Lower leg skin (tissue), 4 donors: ENCODE data around the gene KCTD4. TPM values are rescaled to one million over a fixed set of nuclear protein-coding genes. Genes with fewer than 3 reads are reported as not detected.

ENCODE experiments used
- DNase-seq, 2 donors: peaks; one replicate each; pipeline ENCODE4 v3.0.0-alpha.2; 2019; ENCODE audit warnings: low spot score in 2 of 2
- H3K4me3 ChIP-seq: fragments of 200-600 bp; sonication (generic); 2 replicates; pipeline ENCODE4 v1.5.1; 2017; ENCODE audit warnings: mild to moderate bottlenecking, low read depth; ENCODE audit not compliant: poor library complexity, severe bottlenecking
- CTCF ChIP-seq, 3 donors: fragments of 450-650 bp; IDR thresholded peaks; one replicate each; pipeline ENCODE4 v1.5.1; 2016; ENCODE audit warnings: antibody characterized with exemption in 3 of 3, mild to moderate bottlenecking in 3 of 3, moderate library complexity in 2 of 3
- POLR2A ChIP-seq, 2 donors: fragments of 450-650 bp; IDR thresholded peaks; one replicate each; pipeline ENCODE4 v1.6.1; 2016 to 2017; ENCODE audit warnings: antibody characterized with exemption in 2 of 2, mild to moderate bottlenecking in 1 of 2, moderate library complexity in 1 of 2
- WGBS, 2 donors: methylation state at CpG; one replicate each; pipeline ENCODE4 v1.1.5; 2018; 5-methylcytosine and 5-hydroxymethylcytosine counted together
- intact Hi-C: fragments of 100-400 bp; cut with DNase I; formaldehyde crosslinking; loops from one replicate; pipeline ENCODE4 v1.15.0; 2023; ENCODE audit warnings: low total_unique reads
- total RNA-seq, 4 donors: library from RNA; depleted of rRNA; stranded (reverse); fragments of >200 nt; gene quantifications; one replicate each; pipeline ENCODE4 v1.1.0, GENCODE V29; 2016

Gene KCTD4
- total RNA-seq, 4 donors from 2014 or later, result 2.1 to 7.9 (median 4.8) TPM

GRCh38 chr13:45228002-45228401, 27.2 kb upstream of the KCTD4 start:
- WGBS, 2 donors, result 90 to 95% methylated on average over 5 of the region's 5 CpGs
- no peak overlapping the region for H3K4me3 ChIP-seq
- intact Hi-C loops, result no loop called here
- TF ChIP-seq POLR2A (IDR thresholded peaks at IDR 0.05) (no peak), CTCF (IDR thresholded peaks at IDR 0.05) (no peak)
- no peak for DNase-seq

DNA sequence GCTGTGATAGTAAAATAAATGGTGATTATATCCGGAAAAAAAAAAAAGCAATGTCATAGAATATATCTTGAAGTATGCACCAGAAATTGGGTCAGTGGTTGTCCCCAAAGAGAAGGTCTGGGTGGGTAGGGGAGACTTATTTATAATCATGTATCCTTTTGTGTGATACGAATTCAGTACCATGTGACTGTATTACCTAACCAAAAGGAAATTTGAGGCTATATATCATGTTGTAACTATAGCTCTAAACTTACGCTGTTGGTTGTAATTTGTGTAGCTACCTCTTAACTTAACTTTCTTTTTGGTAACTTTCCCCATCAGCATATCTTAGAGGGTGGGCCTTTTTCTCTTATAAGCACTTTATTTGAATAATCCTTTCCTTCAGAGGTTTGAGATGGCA, 25.2 kb upstream of the KCTD4 start:
- no peak for TF ChIP-seq CTCF (IDR thresholded peaks at IDR 0.05)
- no peak for TF ChIP-seq POLR2A (IDR thresholded peaks at IDR 0.05)
- 82 to 88% methylated on average over 3 of the region's 3 CpGs for WGBS, 2 donors
- intact Hi-C loops, result no loop called here

DNA sequence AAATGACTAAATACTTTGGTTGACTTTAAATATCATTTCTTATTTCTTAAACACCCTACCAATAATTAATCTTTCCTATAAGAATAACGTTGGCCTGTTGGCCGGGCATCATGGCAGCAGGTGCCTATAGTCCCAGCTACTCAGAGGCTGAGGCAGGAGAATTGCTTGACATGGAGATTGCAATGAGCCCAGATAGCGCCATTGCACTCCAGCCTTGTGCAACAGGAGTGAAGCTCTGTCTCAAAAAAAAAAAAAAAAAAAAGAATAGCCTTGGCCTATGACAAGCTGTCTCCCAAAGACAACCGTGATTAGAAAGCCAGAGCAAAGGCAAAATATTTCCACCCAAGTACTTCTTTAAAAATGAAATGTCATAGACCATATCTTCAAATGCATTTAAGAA, 24.5 kb upstream of the KCTD4 start:
- 95 to 96% methylated on average over 4 of the region's 4 CpGs for WGBS, 2 donors
- no peak for DNase-seq

More for the DNA sequence above, 25.2 kb upstream of the KCTD4 start:
- no peak for DNase-seq
- no peak overlapping the region for H3K4me3 ChIP-seq

DNA sequence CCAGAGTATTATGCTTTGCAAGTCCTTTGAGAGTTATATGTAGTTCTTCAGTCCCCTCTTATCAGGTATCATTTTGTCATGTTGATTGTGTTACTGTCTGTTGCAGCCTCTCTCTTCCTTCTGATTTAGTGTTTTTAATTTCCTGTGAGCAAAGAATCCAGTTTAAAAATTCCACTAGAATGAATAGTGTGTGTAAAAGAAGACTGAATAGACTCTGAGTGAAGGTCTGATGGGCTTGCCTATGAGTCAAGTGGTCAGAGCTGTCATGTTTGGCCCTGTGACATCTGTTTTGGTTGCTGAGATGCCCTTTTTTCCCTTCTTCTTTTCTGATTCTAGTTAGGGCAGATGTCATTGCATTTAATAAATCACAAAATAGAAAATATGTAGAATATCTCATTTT, 23.3 kb upstream of the KCTD4 start:
- TF ChIP-seq CTCF (IDR thresholded peaks at IDR 0.05) (no peak), POLR2A (IDR thresholded peaks at IDR 0.05) (no peak)
- intact Hi-C loops, result no loop called here

More for the DNA sequence above, 24.5 kb upstream of the KCTD4 start:
- intact Hi-C loops, result no loop called here
- TF ChIP-seq CTCF (IDR thresholded peaks at IDR 0.05), result no peak
- no peak for TF ChIP-seq POLR2A (IDR thresholded peaks at IDR 0.05)
- H3K4me3 ChIP-seq, result no peak overlapping the region

GRCh38 chr13:45222919-45223318, 22.1 kb upstream of the KCTD4 start:
- no peak overlapping the region for H3K4me3 ChIP-seq
- WGBS, 2 donors, result 93 to 100% methylated on average over 1 of the region's 1 CpG
- no peak for DNase-seq
- intact Hi-C loops, result no loop called here
- TF ChIP-seq POLR2A (IDR thresholded peaks at IDR 0.05) (no peak), CTCF (IDR thresholded peaks at IDR 0.05) (no peak)

More for the DNA sequence above, 23.3 kb upstream of the KCTD4 start:
- no peak for DNase-seq
- no peak overlapping the region for H3K4me3 ChIP-seq

DNA sequence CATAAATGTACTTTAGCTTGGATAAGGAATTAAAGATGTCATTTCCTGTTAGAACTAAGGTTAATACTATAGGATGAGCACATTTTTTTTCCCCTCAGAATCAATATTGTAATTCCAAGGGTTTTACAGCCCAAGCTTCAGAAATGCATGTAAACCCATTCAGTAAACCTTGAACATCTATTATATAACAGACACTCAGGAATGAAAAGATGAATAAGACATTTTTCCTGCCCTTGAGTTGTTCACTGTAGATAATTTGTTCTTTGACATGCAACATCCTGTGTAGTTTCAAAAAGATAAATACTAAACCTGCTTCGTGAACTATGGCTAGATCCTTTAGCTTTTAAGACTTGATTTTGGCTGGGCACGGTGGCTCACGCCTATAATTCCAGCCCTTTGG, 21.7 kb upstream of the KCTD4 start:
- no peak for DNase-seq
- H3K4me3 ChIP-seq, result no peak overlapping the region
- TF ChIP-seq POLR2A (IDR thresholded peaks at IDR 0.05), result no peak
- no peak for TF ChIP-seq CTCF (IDR thresholded peaks at IDR 0.05)
- intact Hi-C loops, result no loop called here
- WGBS, 2 donors, result 95 to 96% methylated on average over 3 of the region's 3 CpGs
